ENCODE measurements around the gene LMO7.
A peak's percentile ranks its signal among the peaks of the same experiment; 100 is the strongest.
"Not testable (repeated sequence)": the region's sequence is repeated elsewhere in the genome, so short reads cannot be mapped to it uniquely, and the experiment has no call there.

LMO7 gene

DNA sequence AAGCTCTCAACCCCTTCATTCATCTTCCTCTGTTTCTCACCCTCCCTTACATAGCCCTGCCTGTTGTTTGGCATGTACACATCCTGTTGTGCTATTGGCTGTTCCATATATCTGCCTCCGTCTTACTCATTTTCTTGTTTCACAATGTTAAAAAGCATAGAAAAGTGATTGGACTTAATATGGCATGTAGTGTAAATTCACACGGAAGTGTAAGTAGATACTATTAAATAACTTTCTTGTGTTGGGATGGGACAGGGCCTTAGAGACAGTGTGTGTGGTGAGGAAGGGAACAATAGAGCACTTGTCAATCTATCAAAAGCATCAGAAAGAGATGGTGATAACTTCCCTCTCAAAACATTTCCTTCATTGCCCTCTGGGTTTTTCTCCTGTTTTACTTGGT is 12.3 kb downstream of the LMO7 start:
- no peak for DNase-seq

DNA sequence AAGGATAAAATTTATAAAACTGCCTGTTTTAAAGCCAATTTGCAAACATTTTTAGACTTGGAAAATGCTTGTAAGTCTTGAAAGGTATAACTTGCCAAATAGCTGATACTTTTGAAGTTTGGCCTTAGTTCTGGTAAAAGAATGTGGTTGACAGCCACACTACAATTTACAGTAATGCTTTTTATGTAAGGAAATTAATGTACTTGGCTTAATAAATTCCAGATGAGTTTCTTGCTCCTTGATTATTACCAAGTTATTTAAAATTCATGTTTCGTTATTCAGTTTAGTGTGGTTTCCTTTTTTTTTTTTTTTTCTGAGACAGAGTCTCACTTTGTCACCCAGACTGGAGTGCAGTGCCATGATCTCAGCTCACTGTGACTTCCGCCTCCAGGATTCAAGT is 14.9 kb downstream of the LMO7 start:
- DNase-seq = no peak

DNA sequence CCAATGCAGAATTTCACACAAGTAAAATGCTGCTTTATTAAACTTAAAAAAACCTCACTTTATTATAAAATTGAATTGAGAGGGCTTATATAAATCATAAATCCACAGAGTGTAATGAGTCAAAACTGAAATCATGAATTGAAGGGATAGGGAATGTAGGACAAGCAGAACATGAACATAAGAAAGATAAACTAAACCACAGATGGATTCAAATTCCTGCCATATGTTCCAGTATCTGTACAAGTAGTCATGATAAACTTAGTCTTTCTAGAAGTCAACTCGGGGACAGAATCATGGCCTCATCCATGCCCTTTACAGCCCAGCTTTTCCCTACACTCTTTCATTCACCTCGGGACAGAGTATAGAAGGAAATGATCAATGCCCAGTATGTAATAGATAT is 16.6 kb downstream of the LMO7 start:
- DNase-seq = no peak

DNA sequence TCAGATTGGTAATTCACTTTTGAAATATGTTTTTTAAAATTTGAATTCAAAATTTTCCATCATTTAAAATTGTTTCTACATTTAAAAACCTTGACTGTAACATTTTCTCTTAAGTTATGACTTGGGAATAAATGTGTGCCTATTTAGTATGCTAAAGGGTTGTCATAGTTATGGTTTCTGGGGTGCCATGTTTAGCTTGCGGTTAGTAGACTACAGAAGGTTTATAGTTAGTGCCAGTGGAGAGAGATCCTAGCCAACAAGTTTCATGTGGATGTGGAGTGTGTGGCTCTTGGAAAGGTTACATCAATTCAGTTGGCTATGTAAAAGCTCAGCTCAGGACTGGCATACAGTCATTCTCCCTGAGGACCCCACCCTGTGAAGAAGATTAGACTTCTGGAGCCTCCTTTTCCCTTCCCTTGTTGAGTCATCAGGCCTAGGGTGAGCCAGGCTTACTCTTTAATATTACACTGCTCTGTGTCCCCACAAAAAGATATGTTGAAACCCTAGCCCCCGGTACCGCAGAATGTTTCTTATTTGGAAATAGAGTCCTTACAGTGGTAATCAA is 20.4 kb downstream of the LMO7 start:
- no peak for DNase-seq

DNA sequence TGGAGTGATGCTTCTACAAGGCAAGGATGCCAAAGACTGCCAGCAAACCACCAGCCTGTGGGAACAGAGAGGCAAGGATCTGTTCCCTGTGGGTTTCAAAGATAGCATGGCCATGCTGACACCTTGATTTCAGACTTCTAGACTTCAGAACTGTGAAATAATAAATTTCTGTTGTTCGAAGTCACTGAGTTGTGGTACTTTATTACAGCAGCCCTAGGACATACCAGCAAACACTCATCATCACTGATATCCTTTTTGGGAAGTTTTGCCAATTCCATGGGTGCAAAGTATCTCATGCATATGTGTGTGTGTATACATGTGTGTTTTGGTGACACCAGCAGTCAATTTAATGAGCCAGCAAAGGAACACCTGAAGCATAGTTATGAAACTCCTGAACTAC is 21.0 kb downstream of the LMO7 start:
- DNase-seq = no peak

DNA sequence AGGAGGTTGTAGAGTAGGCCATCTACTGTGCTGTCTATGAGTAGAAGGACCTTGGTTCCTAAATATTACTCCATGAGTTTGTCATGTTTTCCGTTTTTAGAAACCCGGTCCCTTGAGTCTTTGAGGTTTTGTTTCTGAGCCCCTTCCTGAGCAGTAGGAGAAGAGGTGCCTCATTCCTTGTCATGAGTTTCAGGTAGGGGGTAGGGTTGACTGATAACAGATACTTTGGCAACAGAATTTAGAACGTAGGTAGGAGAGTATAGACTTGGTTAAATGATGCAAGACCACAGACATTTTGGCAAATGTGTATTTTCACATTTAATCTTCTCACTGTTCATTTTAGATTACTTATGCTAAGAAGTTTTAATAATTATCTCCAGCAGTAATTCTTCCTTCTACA is 24.6 kb downstream of the LMO7 start:
- no peak for DNase-seq

DNA sequence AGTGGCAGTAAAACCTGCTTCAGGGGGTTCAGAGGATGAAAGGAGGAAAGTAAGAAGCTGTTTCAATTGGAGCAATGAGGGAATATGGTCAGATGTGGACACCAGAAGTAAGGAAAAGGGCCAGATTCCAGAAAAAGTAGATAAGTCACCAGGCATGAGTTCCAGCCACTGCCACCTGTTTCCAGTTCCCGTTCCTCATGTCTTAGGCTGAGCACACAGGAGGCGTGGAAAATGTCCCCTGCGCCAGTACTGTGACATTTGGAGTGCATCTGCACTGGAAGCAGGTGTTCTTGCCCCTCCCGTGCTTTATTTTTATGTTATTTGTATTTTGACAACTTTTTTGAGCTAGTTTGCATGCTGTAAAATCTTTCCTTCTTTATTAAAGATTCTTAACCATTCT is 25.3 kb downstream of the LMO7 start:
- DNase-seq = no peak

DNA sequence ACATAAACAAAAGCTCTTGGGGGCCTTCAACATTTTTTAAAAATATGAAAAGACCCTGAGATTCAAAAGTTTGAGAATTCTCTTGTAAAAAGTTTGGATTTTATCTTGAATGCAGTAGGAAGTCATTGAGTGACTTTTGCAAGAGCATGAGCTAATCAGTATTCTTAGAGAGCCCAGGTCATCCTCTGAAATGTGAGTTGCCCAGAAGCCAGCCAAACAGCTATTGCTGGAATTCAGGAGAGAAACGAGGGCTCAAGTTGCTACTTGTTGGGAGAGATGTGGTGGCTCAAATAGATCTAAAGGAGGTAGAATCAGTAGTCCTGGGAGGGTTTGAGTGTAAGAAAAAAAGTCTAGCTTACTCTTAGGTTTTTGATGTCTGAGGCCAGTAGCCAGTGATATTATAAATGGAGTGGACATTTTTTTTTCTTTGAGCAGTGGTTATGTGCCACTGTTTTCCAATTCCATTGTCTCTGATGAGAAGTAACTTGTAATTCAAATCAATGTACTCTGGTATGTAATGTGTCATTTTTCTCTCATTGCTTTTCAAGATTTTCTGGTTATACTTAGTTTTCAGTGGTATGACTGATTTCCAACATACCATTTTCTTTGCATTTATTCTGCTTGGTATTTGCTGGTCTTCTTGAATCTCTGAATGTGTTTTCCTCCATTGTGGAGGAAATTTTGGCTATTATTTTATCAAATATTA is 30.7 kb downstream of the LMO7 start:
- DNase-seq = no peak

DNA sequence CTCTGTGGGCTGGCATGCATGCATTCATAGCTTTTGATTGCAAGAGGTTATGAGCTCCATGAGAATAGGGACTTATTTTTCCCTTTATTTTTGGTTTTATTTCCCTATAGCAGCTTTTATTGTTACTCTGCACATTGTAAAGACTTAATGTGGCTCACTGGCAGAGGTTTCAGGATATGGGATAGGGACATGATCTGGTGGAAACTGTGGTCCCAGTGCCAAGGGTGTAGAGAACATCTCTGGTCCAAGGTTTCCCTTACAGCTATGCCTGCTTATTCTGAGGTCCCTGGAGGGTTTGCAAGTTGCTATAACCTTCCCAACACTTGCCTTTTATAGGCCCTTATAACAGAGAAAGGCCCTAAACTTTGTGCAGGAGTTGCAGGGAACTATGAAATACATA is 33.6 kb downstream of the LMO7 start:
- DNase-seq = no peak

DNA sequence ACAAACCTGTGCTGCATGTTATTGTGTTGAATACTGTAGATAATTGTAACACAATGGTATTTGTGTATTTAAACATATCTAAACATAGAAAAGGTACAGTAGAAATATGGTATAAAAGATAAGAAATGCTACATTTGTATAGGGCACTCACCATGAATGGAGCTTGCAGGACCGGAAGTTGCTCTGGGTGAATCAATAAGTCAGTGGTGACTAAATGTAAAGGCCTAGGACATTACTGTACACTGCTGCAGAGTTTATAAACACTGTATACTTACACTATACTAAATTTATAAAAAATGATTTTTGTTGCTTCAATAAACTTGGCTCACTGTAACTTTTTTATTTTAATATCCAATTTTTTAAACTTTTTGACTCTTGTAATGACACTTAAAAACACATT is 34.4 kb downstream of the LMO7 start:
- DNase-seq = no peak

DNA sequence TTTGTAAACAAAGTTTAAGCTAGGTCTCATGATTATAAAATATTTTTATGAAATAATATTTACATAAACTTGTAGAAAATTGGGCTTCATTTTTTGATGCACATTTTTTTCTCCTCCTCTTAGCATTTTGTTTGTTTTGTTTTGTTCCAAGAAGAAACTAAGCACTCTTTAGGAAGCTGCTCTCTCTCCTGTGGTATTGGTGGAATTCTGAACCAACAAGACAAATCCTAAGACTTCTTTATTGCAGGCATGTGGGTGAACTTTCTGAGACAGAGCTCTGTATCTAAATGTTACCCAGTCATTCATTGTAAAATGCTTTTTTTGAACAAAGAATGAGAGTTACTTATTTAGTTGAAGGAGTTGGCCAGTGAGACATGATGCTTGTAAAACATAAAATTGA is 39.3 kb downstream of the LMO7 start:
- DNase-seq = no peak

DNA sequence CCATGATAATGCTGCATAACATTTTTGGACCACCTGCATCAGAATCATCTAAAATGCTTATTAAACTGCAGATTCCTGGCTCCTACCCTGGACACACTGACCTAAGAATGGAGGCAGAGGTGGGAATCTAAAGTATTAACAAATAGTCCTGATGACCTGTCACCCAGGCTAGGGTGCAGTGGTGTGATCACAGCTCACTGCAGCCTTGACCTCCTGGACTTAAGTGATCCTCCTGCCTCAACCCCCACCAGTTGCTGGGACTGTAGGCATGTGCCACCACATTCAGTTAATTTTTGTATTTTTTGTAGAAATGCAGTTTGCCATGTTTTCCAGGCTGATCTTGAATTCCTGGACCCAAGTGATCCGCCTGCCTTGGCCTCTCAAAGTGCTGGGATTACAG is 43.3 kb downstream of the LMO7 start:
- DNase-seq = no peak

DNA sequence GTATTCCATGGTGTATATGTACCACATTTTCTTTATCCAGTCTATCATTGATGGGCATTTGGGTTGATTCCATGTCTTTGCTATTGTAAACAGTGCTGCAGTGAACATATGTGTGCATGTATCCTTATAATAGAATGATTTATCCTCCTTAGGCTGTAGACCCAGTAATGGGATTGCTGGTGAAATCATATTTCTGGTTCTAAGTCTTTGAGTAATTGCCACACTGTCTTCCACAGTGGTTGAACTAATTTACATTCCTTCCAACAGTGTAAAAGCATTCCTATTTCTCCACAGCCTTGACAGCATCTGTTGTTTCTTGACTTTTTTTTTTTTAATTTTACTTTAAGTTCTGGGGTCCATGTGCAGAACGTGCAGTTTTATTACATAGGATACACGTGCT is 44.1 kb downstream of the LMO7 start:
- not testable (repeated sequence) for DNase-seq

DNA sequence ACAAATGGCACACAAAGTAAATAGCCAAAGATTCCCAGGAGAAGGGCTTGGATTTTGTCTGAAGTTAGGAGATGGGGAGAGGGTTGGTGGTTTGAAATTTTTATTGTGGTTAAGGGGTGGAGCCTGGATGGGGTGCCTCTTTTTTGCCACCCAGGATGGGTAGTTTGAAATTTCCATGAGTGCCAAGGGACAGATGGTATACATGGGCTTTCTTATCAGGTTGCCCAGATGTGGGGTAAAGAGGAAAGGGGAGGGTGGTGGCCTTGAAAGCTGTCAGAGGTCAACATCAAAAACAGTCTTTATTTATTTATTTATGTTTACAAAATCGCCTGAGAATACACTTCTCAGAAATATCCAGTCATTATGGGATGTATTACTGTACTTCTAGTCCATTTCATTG is 46.2 kb downstream of the LMO7 start:
- DNase-seq = no peak

DNA sequence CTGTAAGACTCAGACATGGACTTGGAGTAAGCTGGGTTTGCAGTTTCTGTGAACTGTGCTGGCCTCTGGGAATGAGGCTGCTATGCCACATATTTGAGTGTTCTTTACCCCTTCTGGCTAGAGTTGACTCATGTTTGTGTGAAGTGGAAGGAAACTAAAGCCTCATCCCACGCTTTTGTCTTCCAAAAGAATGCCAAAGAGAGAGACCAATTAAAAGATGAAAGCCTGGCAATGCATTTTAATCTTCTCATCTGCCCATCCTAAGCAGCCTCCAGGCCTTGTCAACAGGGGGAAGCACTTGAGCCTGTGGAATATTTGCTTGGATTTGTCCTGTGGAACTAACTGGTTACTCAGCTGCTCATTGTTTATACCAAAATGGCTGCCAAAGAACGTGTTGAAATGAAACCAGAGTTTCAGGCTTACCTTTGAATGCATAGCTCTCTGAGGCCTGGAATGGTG is 49.1 kb downstream of the LMO7 start:
- no peak for DNase-seq

DNA sequence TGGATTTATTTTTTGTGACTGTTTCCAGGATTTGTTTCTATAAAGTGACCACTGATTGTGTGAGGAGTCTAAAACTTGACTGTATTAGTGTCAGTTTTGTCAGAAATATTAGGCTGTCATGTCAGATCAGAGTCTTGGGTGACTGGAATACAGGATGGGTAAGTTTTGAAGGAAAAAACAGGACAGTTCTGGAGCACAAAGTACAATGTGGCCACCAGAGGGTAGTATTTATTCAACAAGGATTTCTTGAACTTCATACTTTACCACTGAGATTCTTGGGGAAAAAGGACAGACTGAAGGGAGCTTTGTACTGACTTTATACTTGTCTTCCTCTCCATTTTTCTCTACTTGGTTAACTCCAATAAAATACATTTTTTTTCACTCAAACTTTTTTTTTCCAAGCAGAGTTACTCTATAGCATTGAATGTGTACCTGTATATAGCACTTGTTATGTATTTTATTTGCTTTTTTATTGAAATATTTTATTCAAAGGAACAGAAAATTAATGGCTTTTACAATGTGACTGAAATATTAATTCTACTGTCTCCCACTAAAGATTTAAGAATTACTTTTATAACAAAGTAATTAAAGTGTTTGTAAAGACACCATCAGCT is 51.1 kb downstream of the LMO7 start:
- no peak for DNase-seq

DNA sequence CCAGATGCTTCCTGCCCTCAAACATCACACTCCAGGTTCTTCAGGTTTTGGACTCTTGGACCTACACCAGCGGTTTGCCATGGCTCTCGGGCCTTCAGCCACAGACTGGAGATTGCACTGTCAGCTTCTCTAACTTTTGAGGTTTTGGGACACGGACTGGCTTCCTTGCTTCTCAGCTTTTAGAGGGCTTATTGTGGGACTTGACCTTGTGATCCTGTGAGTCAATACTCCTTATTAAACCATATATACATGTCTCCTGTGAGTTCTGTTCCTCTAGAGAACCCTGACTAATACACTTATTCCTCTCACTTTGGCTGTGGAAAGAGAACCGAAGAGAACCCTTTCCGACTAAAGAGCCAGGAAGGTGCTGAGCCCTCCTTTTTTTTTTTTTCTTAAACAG is 53.6 kb downstream of the LMO7 start:
- no peak for DNase-seq

DNA sequence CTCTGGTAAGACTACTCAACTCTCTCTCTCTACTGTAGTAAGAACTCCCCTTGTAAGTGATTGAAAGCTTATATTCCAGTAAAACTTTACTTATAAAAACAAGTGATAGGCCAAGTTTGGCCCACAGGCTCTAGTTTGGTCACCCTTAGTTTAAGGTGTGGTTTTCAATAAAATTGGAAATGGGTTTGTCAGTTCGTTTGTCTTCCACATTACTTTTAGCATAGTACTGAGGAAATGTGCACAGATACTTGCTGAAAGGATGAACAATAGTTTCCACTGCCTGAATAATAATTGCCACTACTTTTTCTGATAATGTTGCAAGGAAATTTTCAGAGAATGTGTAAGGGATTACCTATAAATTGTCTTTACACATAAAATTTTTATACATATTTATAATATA is 54.5 kb downstream of the LMO7 start:
- DNase-seq = no peak

DNA sequence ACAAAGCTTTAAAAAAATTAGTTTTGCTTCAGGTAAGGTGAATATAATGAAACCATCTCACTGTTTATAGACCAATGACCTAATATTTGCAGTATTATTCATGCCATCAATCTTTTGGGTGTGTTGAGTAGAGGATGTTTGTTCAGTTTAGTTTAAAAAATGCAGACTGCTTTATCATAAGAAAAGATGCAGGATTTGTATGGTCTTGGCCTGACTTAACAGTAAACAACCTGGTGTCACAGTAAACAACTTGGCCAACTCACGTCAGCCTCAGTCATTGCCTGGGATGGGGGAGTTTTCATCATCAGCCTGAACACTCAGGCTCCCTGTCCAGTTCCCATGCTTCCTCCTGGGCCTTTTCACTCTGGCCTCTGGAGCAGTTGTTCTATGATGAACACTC is 55.1 kb downstream of the LMO7 start:
- DNase-seq = no peak

DNA sequence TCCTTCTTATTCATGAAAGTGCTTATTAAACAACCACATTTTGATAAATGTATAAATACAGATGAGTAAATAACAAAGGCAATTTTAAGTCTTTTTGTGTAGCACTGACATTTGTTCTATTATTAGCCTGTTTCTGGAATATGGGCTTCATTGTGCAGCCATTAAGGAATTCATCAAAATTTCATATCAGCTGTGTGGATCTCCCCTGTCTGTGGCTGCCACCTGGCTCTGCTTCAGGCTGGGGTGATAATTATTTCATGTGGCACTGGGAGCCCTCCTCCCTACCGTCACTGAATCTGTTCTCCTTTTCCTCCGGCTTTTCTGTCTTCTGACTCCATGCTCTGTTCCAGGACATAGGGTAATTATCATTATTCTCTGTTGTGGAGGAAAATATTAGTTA is 57.1 kb downstream of the LMO7 start:
- DNase-seq = no peak

DNA sequence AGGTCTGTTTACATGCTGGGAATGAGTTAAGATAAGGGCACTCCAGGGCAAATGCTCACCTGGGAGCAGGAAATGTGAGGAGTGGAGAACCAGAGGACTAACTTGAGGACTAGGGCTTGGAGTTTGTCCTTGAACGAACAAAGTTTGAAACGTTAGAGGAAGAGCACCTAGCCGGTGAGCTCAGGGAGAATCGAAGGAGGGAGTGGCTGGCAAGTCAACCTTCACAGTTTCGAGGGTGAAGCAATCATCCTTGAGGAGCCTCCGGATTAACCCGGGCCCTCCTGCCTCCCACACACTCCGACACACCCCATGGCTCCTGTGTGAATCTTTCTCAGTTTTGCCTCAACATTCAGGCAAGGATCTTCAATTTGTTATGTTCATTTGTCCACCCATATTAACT is 58.6 kb downstream of the LMO7 start:
- no peak for DNase-seq

DNA sequence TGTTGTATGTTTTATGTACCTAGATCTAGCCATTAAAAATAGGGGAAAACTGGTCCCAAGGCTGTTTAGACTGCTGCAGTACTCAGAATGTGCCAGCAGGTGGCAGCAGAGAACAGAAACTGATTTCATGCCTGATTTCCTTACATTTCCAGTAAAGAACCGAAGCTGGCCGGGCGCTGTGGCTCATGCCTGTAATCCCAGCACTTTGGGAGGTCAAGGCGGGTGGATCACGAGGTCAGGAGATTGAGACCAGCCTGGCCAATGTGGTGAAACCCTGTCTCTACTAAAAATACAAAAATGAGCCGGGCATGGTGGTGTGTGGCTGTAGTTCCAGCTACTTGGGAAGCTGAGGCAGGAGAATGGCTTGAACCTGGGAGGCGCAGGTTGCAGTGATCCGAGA is 59.8 kb downstream of the LMO7 start:
- DNase-seq = peak; percentile 73

DNA sequence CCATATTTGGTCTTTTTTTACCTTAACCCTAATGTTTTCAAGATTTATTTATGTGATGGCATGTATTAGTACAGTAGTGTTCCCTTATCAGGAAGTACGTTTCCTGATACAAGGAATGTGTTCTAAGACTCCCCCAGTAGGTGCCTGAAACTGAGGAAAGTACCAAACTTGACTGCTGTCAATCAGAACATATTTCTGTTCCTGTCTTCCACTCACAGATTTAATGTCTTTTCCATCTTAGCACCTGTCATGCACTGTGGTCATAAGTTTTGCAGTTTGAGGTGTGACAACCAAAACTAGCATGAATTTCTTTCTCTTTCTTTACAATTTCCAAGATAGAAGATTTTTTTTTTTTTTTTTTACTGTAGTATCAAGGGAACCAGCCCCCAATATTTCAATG is 62.9 kb downstream of the LMO7 start:
- DNase-seq = no peak

DNA sequence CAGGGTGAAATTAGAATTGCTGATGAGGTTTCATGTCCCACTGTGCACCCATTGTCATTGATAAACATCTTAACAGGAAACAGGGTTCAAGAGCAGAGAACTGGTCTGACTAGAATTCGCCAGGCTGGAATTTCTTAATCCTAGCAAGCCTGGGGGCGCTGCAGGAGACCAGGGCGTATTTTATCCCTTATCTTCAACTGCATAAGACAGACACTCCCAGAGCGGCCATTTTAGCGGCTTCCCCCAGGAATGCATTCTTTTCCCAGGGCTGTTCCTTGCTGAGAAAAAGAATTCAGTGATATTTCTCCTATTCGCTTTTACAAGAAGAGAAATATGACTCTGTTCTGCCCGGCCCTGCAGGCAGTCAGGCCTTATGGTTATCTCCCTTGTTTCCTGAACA is 63.6 kb downstream of the LMO7 start:
- not testable (repeated sequence) for DNase-seq

DNA sequence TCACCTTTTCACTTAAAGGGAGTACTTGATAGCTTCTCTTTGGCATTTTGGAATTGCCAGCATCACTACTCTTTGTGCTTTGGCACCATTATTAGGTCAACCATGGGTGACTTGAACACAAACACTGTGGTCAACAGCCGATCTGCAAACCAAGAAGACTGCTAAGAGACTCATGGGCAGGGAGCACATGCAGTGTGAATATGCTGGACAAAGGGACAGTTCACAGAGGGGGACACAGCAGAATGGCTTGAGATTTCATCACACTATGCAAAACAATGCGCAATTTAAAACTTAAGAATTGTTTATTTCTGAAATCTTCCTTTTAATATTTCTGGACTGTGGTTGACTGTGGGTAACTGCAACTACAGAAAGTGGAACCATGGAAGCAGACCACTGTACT is 64.4 kb downstream of the LMO7 start:
- DNase-seq = no peak

Measured in stimulated activated CD4-positive, alpha-beta T cell treated with anti-CD3 and anti-CD28 coated beads, Interleukin-4, amount 100 ng/mL, for 1 hour (primary cell).